ENCODE data around the gene ENOX1. TPM values are rescaled to one million over a fixed set of nuclear protein-coding genes. Genes with fewer than 3 reads are reported as not detected.

ENOX1 gene
- total and polyA plus RNA-seq, 2 of the 13 experiments (the other 11 are each of a cell fraction or from before 2014, with no cell fraction given) = not detected

- Histone ChIP-seq H3K27ac (ENCODE audit: extremely low read length, insufficient read depth, low read length) (no peak overlapping the region), H3K4me1 (ENCODE audit: insufficient read depth, low read length) (no peaks in the 10 kb centered on the region), H3K4me3 (replicated peaks in 1 of 3; ENCODE audit: insufficient read depth in 1 of 3, low read depth in 2 of 3, low read length in 3 of 3) (no peak overlapping the region), H3K27me3 (ENCODE audit: control insufficient read depth in 1 of 2, insufficient read depth in 2 of 2, low read length in 2 of 2) (no peaks in the 10 kb centered on the region), H3K9ac (ENCODE audit: insufficient read depth, low read depth, low read length) (no peak overlapping the region), H3K36me3 (replicated peaks in 1 of 2; ENCODE audit: control insufficient read depth in 1 of 2, insufficient read depth in 2 of 2, low read length in 2 of 2) (no peaks in the 10 kb centered on the region), H4K20me1 (ENCODE audit: insufficient read depth, low read length) (no peaks in the 10 kb centered on the region), H3K9me3 (ENCODE audit: low read length) (no peaks in the 10 kb centered on the region), H3K79me2 (ENCODE audit: insufficient read depth, low read length) (no peaks in the 10 kb centered on the region), H2AFZ (ENCODE audit: low read length) (no peak overlapping the region), H3K4me2 (ENCODE audit: low read depth, low read length) (no peak overlapping the region)
- no peak for DNase-seq (ENCODE audit: low spot score)
- ChIA-PET POLR2A (no interaction called here), CTCF (ENCODE audit: low intra/inter-chr PET ratio, low total read pairs) (no interaction called here)
- no peak for ATAC-seq
- no peak for FAIRE-seq
- in situ Hi-C loops (cut with HindIII; ENCODE audit: extremely low pct_ligation_motif_present, low pct_unique_long_range_greater_than_20kb) = no loop called here
- intact Hi-C loops (cut with micrococcal nuclease; ENCODE audit: unreplicated experiment) = no loop called here
- TF ChIP-seq ZNF354B (CRISPR knock-in tag; IDR thresholded peaks at IDR 0.05) (no peak), JUNB (CRISPR knock-in tag; IDR thresholded peaks at IDR 0.05; ENCODE audit: borderline replicate concordance) (no peak)
- no TSS peak for BruUV-seq (replicated peaks)
- WGBS (ENCODE audit: low lambda C conversion rate) = 41% methylated on average over 3 of the region's 3 CpGs
These were observed 540.4 kb downstream of the ENOX1 start for GRCh38 chr13:43246382-43246781.

- Histone ChIP-seq H3K27ac (ENCODE audit: extremely low read length, insufficient read depth, low read length) (no peak overlapping the region), H3K4me2 (ENCODE audit: low read depth, low read length) (no peak overlapping the region), H3K79me2 (ENCODE audit: insufficient read depth, low read length) (no peaks in the 10 kb centered on the region), H2AFZ (ENCODE audit: low read length) (no peak overlapping the region), H3K9me3 (ENCODE audit: low read length) (no peaks in the 10 kb centered on the region), H3K4me1 (ENCODE audit: insufficient read depth, low read length) (no peaks in the 10 kb centered on the region), H3K9ac (ENCODE audit: insufficient read depth, low read depth, low read length) (no peak overlapping the region), H3K4me3 (replicated peaks in 1 of 3; ENCODE audit: insufficient read depth in 1 of 3, low read depth in 2 of 3, low read length in 3 of 3) (no peak overlapping the region), H3K36me3 (replicated peaks in 1 of 2; ENCODE audit: control insufficient read depth in 1 of 2, insufficient read depth in 2 of 2, low read length in 2 of 2) (no peaks in the 10 kb centered on the region), H3K27me3 (ENCODE audit: control insufficient read depth in 1 of 2, insufficient read depth in 2 of 2, low read length in 2 of 2) (no peaks in the 10 kb centered on the region), H4K20me1 (ENCODE audit: insufficient read depth, low read length) (no peaks in the 10 kb centered on the region)
- CTCF ChIA-PET (ENCODE audit: low intra/inter-chr PET ratio, low total read pairs) = no interaction called here
- BruUV-seq (replicated peaks) = no TSS peak
- ATAC-seq (no peak), FAIRE-seq (no peak), DNase-seq (ENCODE audit: low spot score) (no peak)
- in situ Hi-C loops (cut with HindIII; ENCODE audit: extremely low pct_ligation_motif_present, low pct_unique_long_range_greater_than_20kb) = no loop called here
- POLR2A ChIA-PET = no interaction called here
- WGBS (ENCODE audit: low lambda C conversion rate) = 15% methylated on average over 8 of the region's 8 CpGs
- intact Hi-C loops (cut with micrococcal nuclease; ENCODE audit: unreplicated experiment) = no loop called here
- TF ChIP-seq SMARCE1 (IDR thresholded peaks at IDR 0.05; ENCODE audit: borderline replicate concordance) (no peak), ZNF878 (CRISPR knock-in tag; IDR thresholded peaks at IDR 0.05) (no peak), ZNF879 (CRISPR knock-in tag; IDR thresholded peaks at IDR 0.05) (no peak), ZNF577 (CRISPR knock-in tag; IDR thresholded peaks at IDR 0.05; ENCODE audit: borderline replicate concordance, low read depth) (no peak), ESRRA (CRISPR knock-in tag; IDR thresholded peaks at IDR 0.05; ENCODE audit: low read depth) (no peak), STAT6 (CRISPR knock-in tag; IDR thresholded peaks at IDR 0.05; ENCODE audit: borderline replicate concordance) (no peak), SIX1 (CRISPR knock-in tag; IDR thresholded peaks at IDR 0.05; ENCODE audit: borderline replicate concordance) (no peak), NFIB (CRISPR knock-in tag; IDR thresholded peaks at IDR 0.05; ENCODE audit: borderline replicate concordance) (no peak), MTF1 (CRISPR knock-in tag; IDR thresholded peaks at IDR 0.05) (no peak), ZNF556 (CRISPR knock-in tag; IDR thresholded peaks at IDR 0.05; ENCODE audit: borderline replicate concordance) (no peak), ZNF280B (CRISPR knock-in tag; IDR thresholded peaks at IDR 0.05; ENCODE audit: borderline replicate concordance) (no peak), POLR2AphosphoS2 (IDR thresholded peaks at IDR 0.05; ENCODE audit: low read depth, low read length) (no peak), GPN1 (CRISPR knock-in tag; IDR thresholded peaks at IDR 0.05; ENCODE audit: borderline replicate concordance) (no peak), CEBPG (CRISPR knock-in tag; IDR thresholded peaks at IDR 0.05) (no peak)
These were observed 541.3 kb downstream of the ENOX1 start for GRCh38 chr13:43245374-43245964.

Data from HepG2 (cell line).